T-helper 1 cell treated with Interleukin-12 subunit alpha and Interleukin-12 subunit beta and Interleukin-4 antibody, amounts not matched to agents 30 ng/mL and 1 ng/mL, for 36 hours (primary cell): ENCODE data around the gene MUC2. TPM values are rescaled to one million over a fixed set of nuclear protein-coding genes. Genes with fewer than 3 reads are reported as not detected.

Experiments used
- intact Hi-C: fragments of 100-400 bp; cut with micrococcal nuclease; formaldehyde crosslinking; loops from one replicate; pipeline ENCODE4 v1.15.1; 2024
- total RNA-seq: library from RNA; stranded (reverse); gene quantifications from 2 replicates; pipeline ENCODE4 v1.2.3, GENCODE V29; 2022

Gene MUC2
- total RNA-seq, 1 donor from 2014 or later, result not detected

DNA sequence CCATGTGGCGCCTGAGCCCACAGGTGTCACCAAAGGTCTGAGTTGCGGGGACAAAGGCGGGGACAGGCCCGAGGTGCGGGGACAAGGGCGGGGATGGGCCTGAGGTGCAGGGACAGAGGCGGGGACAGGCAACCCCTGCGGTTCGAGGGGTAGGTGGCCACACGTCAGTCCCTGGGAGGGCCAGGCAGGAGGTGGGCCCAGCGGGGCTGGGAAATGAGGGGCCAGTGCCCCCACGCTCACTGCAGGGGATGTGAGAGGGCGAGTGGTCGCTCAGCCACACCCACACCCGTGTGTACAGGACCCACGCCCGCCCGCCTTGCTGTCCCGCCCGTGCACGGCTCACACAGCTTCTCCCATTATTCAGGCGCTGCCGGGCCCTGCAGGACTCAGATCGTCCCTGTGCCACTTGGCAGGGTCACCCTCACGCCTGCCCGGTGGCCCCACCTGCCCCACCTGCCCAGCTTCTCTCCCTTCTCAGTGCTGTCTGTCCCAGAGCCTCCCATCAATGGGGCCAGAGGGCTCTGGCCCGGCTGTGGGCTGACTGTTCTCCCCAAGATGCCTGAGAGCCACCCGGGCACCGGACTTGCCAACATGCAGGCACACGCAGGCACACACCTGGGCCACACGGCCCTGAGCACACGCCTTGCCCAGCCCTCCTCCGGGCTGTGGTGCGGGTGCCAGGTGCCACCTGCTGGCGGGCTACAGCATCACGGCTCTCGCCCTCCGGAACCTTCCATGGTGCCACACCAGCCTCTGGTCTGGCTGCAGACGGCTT lies 23.9 kb upstream of the MUC2 start:
- intact Hi-C loops, result loop anchor here (1.0 kb wide), 2 partner anchors 125 to 140 kb away; partner anchors contain the start of genes AP2A2 and CHID1

DNA sequence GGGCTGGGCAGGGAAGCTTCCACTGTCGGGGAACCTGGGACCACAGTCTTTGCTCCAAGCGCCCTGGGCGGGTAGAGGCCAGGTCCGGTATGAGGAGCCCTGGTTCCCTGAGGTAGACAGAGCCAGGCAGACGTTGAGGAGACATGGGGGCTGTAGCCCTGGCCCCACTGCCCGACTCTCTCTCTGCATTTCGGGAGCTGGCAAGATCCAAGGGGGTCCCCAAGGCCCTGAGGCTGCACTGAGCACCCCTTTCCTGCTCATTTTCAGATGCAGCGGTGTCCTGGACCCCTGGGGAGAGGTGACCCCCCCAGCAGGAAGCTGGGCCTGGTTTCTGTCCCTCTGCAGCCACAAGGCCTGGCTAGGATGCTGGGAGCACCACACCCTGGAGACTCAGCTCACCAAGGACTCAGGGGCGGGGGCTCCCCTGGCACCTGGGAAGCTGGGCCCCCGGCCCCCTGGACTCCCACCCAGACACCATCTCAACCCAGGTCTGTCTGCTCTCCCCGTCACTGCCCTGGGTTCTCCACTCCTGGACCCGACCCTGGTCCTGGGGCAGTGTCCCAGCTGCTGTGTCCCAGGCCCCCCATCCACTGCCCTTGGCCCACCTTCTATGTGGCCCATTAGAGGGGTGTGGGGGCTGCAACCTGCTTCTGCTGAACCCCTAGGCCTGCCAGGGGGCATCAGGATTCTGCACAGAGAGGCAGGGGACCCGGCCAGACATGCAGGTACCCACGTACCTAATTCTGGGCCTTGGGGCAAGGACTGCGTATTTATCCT lies 23.1 kb upstream of the MUC2 start:
- intact Hi-C loops, result loop anchor here (1.0 kb wide), 2 partner anchors 126 to 141 kb away; partner anchors contain the start of genes AP2A2 and CHID1

DNA sequence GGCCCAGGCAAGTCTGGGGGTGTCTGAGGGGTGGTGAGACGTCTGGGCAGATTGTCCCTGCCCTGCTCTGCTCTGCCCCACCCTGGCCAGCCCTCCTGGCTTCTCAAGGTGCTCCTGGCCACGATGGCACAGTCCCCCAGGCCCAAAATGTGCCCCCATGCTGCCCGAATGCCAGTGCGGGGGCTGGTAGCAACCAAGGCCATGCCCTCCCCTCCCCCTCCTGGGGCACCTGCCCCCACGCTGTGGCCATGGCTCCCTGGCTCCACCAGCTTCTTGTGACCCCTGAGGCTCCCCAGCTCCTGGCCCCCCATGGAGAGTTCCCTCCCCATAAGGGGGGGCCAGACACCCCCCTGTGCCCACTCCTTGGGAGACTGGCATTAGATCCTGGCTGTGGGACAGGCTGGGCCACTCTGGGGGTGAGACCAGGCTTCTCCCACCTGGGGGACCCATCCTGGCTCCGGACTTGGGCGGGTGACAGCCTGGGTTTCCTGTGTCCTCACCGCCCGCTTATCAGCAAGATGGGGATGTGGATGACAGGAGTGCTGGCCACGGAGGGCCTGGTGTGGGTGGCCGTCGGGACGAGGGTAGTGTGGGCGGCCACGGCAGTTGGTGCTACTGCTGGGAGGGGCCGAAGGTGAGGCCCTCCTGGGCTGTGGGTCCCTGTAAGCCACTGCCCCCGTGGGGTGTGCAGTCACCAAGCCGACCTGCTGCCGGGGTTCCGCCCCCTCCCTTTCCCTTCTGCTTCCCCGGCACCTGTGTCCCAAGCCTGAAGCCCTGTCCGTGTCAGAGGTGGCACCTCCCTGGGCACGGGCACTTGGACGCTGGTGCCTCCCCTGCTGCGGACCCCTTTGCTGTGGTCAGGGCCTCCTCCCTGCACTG lies 22.3 kb upstream of the MUC2 start:
- intact Hi-C loops, result no loop called here

DNA sequence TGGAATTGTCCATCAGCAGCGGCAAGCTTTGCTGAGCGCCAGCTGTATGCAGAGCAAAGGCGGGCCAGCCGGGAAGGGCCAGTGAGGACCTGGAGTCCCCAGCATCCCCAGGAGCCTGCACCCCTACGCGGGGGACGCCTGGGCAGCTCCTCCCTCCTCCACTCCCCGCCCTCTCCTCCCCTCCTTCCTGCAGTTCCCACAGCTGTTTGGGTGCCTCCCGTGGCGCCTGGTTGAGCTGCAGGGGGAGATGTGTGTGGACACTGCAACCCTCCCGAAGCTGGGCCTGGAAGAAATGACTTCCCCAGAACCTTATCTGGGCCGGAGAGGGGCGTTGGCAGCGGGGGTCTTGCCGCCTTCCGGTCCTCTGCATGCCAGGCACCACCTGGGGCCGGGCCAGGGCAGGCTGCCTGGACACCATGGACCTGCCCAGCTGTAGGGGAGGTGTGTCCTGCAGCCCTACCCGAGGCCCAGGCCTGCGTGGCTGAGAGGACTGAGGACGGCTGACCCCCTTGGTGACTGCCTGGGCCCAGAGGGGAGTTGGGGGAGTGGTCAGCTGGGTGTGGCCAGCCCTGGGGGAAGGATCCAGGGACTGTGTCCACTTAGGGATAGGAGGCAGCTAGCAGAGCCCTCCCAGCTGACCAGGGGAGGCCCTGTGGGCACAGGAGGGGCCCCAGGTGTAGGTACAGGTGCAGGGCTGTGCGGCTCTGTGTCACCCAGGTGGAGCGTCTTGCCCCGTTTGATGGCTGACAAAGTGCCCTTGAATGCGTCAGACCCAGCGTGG lies 21.4 kb upstream of the MUC2 start:
- intact Hi-C loops, result no loop called here

DNA sequence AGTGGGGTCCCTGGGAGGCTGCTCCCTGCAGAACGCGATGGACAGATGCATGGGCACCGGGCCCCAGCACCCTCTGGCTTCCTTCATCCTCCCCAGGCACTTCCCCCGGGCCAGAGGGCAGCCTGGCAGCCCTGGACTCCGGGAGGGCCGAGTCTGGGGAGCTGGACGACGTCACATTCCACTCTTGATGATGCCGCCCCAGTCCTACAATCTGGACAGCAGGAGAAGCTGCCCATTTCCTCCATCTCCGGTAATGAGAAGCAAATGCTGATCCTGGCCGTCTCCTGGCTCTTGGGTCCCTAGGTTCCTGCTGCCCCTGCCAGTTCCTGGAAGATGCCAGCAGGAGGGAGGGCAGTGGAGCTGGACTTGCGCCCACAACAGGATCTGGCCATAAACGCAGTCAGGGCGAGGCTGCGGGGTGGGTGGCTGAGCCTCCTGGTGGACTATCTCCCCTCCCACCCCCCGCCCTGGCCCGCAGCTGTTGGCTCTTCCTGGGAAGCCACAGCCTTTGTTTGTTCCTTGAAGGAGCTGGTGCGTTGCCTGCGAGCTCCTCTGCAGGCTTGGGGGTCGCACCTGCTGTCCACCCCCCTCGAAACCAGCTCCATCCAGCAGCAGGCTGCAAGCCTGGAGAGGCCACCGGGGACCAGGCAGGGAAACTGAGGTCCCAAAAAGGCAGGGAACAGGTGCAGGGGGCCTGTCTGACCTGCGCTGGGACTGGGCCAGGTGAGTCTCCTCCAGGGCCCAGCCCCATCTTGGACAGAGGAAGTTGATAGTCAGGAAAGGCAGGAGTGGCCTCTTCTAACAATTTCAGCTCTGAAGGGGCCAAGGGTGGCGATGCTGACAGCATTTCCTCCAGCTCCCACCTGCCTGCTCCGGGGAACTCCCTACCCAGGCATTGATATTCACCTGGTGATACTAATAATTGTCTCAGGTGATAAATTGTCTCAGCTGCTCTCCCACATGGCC lies 20.2 kb upstream of the MUC2 start:
- intact Hi-C loops, result no loop called here

DNA sequence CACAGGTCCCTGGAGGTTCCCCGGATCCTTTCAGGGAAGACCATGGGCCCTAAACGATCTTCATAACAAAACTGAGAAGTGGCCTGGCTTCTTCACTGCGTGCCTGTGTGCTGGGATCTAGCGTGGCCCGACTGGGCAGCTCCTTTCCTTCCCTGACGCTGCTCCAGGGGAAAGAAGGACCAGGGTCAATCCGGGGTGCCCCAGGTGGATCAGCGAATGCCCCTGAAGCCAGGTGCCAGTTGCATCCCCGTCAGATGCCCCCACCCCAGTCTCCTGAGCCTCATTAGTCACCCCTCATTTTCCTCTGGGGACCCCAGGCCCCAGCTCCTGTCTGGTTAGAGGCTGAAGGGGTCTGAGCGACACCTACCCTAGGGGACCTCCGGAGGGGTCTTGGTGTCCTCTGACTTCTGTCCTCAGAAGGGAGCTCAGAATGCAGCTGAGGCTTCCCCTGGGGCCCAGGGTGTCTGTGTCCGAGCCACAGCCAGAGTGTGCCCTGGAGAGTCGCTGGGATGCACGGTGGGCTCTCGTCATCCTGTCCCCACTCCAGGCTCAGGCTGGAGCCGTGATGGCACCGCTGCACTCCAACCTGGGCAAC lies 19.5 kb upstream of the MUC2 start:
- intact Hi-C loops, result no loop called here

DNA sequence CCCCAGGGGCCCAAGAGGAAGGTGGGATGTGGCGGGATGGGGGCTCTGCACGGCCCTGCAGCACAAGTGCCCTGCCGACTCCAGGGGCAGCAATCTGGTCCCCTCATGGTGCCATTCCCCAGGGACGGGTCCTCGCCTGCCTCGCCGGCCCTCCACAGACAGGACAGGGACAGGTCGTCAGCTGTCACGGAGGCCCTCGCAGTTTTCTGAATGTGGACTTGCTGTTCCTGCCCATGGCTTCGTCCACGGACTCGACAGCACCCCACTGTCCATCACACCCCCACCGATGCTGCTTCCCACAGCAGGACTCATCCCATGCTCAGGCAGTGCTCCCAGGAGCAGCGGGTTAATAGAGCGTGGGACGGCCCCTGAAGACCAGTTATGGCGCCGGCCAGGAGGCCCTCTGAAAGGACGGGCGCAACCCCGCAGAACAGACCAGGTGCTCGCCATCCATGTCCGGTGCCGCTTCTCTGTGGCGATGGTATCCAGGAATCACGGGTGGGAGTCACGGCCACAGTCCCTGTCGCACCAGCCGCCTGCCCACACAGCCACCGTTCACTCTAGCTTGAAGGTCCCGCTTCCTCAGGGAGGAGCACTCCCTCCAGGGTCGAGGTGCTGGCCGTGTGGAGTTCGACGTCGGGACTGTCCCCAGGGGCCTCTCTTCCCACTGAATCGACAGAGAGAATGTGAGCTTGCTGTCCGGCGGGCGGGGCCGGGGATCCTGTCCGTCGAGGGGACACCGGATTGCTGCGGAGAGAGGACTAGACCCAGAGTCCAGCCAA lies 18.5 kb upstream of the MUC2 start:
- intact Hi-C loops, result no loop called here

DNA sequence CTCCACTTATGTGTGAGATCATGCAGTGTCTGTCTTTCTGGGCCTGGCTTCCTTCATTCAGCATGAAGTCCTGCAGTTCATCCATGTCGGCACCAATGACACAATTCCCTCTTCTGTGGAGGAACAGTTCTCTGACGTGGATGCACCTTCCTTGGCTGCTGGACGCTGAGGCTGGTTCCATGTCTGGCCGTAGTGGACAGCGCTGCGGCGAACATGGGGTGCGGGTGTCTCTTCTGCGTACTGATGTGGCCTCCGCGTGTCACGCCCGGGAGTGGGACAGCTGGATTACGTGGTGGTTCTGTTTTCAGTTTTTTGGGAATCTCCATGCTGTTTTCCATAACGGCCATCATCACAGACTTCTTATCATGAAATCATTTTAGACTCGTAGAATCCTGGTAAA lies 16.9 kb upstream of the MUC2 start:
- intact Hi-C loops, result no loop called here

DNA sequence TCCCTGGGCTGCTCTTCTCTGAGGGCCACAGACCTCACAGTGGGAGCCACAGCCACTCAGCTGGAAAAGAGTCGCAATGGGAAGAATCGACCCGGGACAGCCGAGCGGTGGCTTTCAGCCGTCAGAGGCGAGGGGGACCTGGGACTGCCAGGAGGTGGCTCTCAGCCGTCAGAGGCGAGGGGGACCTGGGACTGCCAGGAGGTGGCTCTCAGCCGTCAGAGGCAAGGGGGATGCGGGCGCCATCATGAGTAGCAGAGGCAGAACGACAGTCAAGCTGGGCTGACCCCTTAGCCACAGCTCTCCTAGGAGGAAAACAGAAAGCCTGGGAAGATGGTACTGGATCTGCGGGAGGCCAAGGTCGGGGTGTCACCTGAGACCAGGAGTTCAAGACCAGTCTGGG lies 14.9 kb upstream of the MUC2 start:
- intact Hi-C loops, result no loop called here

DNA sequence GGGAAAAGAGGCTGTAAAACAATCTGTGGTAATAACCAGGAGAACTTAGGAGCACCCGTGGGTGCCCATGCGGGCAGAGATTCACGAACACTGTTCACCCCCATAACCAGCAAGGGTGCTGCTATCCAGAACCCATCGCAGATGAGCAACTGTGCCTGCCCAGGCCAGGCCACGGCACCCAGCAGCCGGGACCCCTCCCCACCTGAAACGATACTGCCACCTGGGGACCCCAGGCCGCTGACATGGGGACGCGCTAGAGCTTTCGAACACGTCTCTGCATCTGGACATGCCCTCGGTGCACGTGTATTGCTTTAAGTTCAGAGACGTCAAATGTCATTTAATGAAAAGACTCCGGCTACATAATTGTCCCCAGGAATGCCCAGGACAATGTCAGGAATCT lies 14.3 kb upstream of the MUC2 start:
- intact Hi-C loops, result no loop called here

DNA sequence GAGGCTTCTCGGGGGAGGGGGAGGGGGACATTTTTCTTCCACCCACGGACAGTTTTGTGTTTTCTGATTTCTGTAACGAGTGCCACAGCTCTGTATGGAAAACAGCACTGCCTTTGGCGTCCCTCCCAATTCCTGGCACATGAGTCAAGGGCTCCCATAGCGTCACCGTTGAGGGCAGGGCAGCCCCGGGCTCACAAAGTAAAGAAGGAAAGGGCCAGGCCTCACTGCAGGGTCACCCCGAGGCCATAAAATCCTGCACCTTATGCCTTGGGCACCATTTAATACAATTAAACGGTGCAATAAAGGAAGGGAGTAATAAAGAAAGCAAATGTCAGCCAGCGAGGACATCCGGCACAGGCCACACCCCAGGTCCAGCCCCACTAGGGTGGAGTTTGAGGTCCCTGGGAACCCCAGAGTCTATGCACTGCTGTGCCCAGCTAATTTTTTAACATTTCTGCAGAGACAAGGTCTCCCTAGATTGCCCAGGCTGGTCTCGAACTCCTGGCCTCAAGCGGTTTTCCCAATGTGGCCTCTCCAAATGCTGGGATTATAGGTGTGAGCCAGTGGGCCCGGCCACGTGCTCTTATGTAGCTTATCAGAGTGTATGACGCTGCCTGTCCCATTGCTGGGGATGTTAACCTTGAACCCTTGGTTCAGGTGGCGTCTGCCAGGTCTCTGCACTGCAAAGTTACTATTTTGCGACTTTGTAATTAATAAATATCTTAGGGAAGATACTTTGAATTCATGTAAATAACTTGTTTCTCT lies 13.6 kb upstream of the MUC2 start:
- intact Hi-C loops, result no loop called here

DNA sequence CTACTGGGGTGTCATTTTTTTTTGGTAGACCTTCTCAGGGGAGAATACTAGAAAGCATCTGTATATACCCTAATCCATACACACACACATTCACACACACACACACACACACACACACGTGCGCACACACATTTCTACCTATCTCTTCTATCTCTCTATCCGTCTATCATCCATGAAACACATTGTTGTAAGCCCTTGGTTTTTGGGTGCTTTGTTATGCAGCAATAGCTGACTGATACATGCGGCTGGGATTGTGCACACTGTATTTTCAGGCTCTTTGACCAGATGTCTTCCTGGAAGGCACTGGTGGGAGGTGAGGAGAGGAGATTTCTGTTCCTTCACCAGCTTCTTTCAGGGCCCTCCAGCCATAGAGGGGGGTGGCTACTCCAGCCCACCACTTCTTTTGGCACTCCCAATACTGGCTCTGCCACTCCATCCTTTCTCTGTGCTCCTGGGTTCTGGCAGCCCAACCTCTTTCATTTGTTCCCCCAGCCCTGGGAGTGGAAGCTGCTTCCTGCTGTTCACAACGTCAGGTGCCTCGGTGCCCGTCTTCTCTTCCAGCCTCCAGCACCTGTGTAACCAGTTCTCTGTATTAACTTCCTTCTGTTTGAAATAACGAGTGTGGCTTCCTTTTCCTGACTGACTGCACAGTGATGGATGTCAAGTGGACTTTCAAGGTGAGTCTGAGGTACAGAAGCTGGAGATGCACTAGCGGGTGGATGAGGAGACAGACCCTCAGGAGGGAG lies 12.4 kb upstream of the MUC2 start:
- intact Hi-C loops, result no loop called here

DNA sequence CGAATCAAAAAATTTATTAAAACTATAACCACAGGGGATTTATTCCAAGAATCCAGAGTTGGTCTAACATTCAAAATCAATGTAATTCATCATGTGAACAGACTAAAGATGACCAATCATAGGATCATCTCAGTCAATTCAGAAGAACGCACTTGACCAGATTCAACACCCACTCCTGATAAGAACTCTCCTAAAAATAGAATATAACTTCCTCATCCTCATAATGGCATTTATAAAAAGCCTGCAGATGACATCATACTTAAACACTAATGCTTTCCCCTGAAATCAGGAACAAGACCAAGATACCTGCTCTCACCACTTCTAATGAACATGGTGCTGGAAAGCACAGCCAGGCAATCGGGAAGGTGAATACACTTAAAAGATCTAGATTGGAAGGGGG lies 10.5 kb upstream of the MUC2 start:
- intact Hi-C loops, result no loop called here

DNA sequence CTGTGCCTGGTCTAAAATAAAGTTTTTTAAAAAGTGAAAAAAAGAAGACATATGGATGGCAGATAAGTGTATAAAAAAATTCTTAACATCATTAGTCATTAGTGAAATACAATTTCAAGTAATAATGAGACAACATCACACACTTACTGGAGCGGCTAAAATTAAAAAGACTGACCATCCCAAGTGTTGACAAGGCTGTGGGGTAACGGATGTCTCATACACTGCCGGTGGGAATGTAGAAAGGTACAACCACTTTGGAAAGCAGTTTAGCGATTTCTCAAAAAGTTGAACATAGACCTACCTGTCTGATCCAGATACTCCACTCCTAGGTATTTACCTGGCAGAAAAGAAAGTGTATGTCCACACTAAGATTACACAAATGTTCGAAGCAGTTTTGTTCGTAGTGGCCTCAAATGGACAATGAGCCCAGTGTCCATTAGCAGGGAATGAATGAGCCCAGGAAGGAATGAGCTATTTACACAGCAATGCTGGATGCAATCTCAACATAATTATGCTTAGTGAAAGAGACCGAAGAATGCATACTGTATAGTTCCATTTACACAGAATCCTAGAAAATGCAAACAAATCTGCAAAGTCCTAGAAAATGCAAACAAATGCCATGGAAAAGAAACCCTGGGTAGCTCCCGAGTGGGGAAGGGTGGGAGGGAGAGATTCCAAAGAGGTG lies 6.7 kb upstream of the MUC2 start:
- intact Hi-C loops, result no loop called here

DNA sequence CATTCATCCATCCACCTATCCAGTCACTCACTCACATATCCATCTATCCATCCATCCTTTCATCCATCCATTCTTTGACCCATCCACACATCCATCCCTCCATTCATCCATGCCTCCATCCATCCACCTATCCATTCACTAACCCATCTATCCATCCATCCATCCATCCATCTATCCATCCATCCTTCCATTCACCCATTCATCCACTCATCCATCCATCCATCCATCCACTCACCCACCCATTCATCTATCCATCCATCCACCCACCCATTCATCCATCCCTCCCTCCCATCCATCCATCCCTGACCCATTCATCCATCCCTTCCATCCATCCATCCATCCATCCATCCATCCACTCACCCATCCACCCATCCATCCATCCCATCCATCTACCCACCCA lies 4.9 kb upstream of the MUC2 start:
- intact Hi-C loops, result no loop called here
